ENCODE data around the gene SVBP.
A peak's percentile ranks its signal among the peaks of the same experiment; 100 is the strongest.

SVBP gene

GRCh38 chr1:42784547-42784945 lies 32.7 kb downstream of the SVBP start:
- no peaks in the 10 kb centered on the region for H3K27me3 ChIP-seq (ENCODE audit: control insufficient read depth in 2 of 2, insufficient read depth in 2 of 2, low read length in 2 of 2)
- no peak overlapping the region for H3K9ac ChIP-seq (ENCODE audit: low read depth in 1 of 2, low read length in 2 of 2)
- H3K4me3 ChIP-seq (ENCODE audit: low read length in 2 of 2), result no peak overlapping the region
- H3K27ac ChIP-seq (ENCODE audit: low read depth in 2 of 2, low read length in 2 of 2), result no peak overlapping the region
- peaks cover 0 to 6% of the 10 kb centered on the region in 2 donors for H3K4me1 ChIP-seq (ENCODE audit: control insufficient read depth in 2 of 2, insufficient read depth in 2 of 2, low read length in 2 of 2)
- no peaks in the 10 kb centered on the region for H3K9me3 ChIP-seq (ENCODE audit: control insufficient read depth in 2 of 2, low read length in 2 of 2)
- H3K36me3 ChIP-seq (ENCODE audit: control insufficient read depth in 2 of 2, insufficient read depth in 2 of 2, low read length in 2 of 2), result peaks cover 0 to 8% of the 10 kb centered on the region in 2 donors

DNA sequence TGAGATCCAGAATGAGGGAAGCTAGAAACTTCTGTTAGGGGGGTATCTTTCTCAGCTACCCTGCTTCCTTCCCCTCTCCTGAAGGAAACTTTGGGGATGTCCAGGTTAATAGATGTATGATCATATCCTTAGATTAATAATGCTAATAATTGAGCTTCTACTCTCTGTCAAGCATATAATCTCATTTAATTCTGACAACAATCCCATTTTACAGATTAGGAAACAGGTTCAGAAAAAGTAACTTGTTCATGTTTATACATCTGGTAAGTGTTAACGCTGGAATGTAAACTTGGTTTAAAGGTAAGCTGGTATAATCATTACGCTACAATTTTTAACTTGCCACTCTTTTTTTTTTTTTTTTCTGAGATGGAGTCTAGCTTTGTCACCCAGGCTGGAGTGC lies 34.1 kb downstream of the SVBP start:
- H3K9me3 ChIP-seq (ENCODE audit: control insufficient read depth in 2 of 2, low read length in 2 of 2), result no peaks in the 10 kb centered on the region
- H3K4me1 ChIP-seq (ENCODE audit: control insufficient read depth in 2 of 2, insufficient read depth in 2 of 2, low read length in 2 of 2), result peaks cover 0 to 6% of the 10 kb centered on the region in 2 donors
- H3K4me3 ChIP-seq (ENCODE audit: low read length in 2 of 2), result no peak overlapping the region
- peaks cover 0 to 8% of the 10 kb centered on the region in 2 donors for H3K36me3 ChIP-seq (ENCODE audit: control insufficient read depth in 2 of 2, insufficient read depth in 2 of 2, low read length in 2 of 2)
- no peak overlapping the region for H3K9ac ChIP-seq (ENCODE audit: low read depth in 1 of 2, low read length in 2 of 2)
- no peak overlapping the region for H3K27ac ChIP-seq (ENCODE audit: low read depth in 2 of 2, low read length in 2 of 2)
- no peaks in the 10 kb centered on the region for H3K27me3 ChIP-seq (ENCODE audit: control insufficient read depth in 2 of 2, insufficient read depth in 2 of 2, low read length in 2 of 2)

- Histone ChIP-seq H3K27ac (ENCODE audit: low read depth in 2 of 2, low read length in 2 of 2) (no peak overlapping the region), H3K4me3 (ENCODE audit: low read length in 2 of 2) (no peak overlapping the region), H3K36me3 (ENCODE audit: control insufficient read depth in 2 of 2, insufficient read depth in 2 of 2, low read length in 2 of 2) (peaks cover 15 to 27% of the 10 kb centered on the region in 2 donors), H3K9me3 (ENCODE audit: control insufficient read depth in 2 of 2, low read length in 2 of 2) (no peaks in the 10 kb centered on the region), H3K9ac (ENCODE audit: low read depth in 1 of 2, low read length in 2 of 2) (no peak overlapping the region), H3K27me3 (ENCODE audit: control insufficient read depth in 2 of 2, insufficient read depth in 2 of 2, low read length in 2 of 2) (no peaks in the 10 kb centered on the region), H3K4me1 (ENCODE audit: control insufficient read depth in 2 of 2, insufficient read depth in 2 of 2, low read length in 2 of 2) (peaks cover 0 to 2% of the 10 kb centered on the region in 2 donors)
These were observed 37.0 kb downstream of the SVBP start for GRCh38 chr1:42780176-42780575.

- Histone ChIP-seq H3K27ac (ENCODE audit: low read depth in 2 of 2, low read length in 2 of 2) (no peak overlapping the region), H3K27me3 (ENCODE audit: control insufficient read depth in 2 of 2, insufficient read depth in 2 of 2, low read length in 2 of 2) (no peaks in the 10 kb centered on the region), H3K4me3 (ENCODE audit: low read length in 2 of 2) (no peak overlapping the region), H3K9ac (ENCODE audit: low read depth in 1 of 2, low read length in 2 of 2) (no peak overlapping the region), H3K4me1 (ENCODE audit: control insufficient read depth in 2 of 2, insufficient read depth in 2 of 2, low read length in 2 of 2) (no peaks in the 10 kb centered on the region), H3K9me3 (ENCODE audit: control insufficient read depth in 2 of 2, low read length in 2 of 2) (no peaks in the 10 kb centered on the region), H3K36me3 (ENCODE audit: control insufficient read depth in 2 of 2, insufficient read depth in 2 of 2, low read length in 2 of 2) (peaks cover 19 to 32% of the 10 kb centered on the region in 2 donors)
These were observed 37.5 kb downstream of the SVBP start for GRCh38 chr1:42779725-42780124.

- H3K9me3 ChIP-seq (ENCODE audit: control insufficient read depth in 2 of 2, low read length in 2 of 2), result no peaks in the 10 kb centered on the region
- H3K4me3 ChIP-seq (ENCODE audit: low read length in 2 of 2), result no peak overlapping the region
- peaks cover 29 to 40% of the 10 kb centered on the region in 2 donors for H3K36me3 ChIP-seq (ENCODE audit: control insufficient read depth in 2 of 2, insufficient read depth in 2 of 2, low read length in 2 of 2)
- H3K9ac ChIP-seq (ENCODE audit: low read depth in 1 of 2, low read length in 2 of 2), result no peak overlapping the region
- no peaks in the 10 kb centered on the region for H3K4me1 ChIP-seq (ENCODE audit: control insufficient read depth in 2 of 2, insufficient read depth in 2 of 2, low read length in 2 of 2)
- no peaks in the 10 kb centered on the region for H3K27me3 ChIP-seq (ENCODE audit: control insufficient read depth in 2 of 2, insufficient read depth in 2 of 2, low read length in 2 of 2)
- no peak overlapping the region for H3K27ac ChIP-seq (ENCODE audit: low read depth in 2 of 2, low read length in 2 of 2)
These were observed 39.3 kb downstream of the SVBP start for GRCh38 chr1:42777852-42778251.

GRCh38 chr1:42776502-42776901 lies 40.7 kb downstream of the SVBP start:
- H3K27me3 ChIP-seq (ENCODE audit: control insufficient read depth in 2 of 2, insufficient read depth in 2 of 2, low read length in 2 of 2), result no peaks in the 10 kb centered on the region
- H3K36me3 ChIP-seq (ENCODE audit: control insufficient read depth in 2 of 2, insufficient read depth in 2 of 2, low read length in 2 of 2), result peaks cover 29 to 40% of the 10 kb centered on the region in 2 donors
- no peaks in the 10 kb centered on the region for H3K4me1 ChIP-seq (ENCODE audit: control insufficient read depth in 2 of 2, insufficient read depth in 2 of 2, low read length in 2 of 2)
- no peak overlapping the region for H3K4me3 ChIP-seq (ENCODE audit: low read length in 2 of 2)
- no peak overlapping the region for H3K27ac ChIP-seq (ENCODE audit: low read depth in 2 of 2, low read length in 2 of 2)
- no peaks in the 10 kb centered on the region for H3K9me3 ChIP-seq (ENCODE audit: control insufficient read depth in 2 of 2, low read length in 2 of 2)
- H3K9ac ChIP-seq (ENCODE audit: low read depth in 1 of 2, low read length in 2 of 2), result no peak overlapping the region

DNA sequence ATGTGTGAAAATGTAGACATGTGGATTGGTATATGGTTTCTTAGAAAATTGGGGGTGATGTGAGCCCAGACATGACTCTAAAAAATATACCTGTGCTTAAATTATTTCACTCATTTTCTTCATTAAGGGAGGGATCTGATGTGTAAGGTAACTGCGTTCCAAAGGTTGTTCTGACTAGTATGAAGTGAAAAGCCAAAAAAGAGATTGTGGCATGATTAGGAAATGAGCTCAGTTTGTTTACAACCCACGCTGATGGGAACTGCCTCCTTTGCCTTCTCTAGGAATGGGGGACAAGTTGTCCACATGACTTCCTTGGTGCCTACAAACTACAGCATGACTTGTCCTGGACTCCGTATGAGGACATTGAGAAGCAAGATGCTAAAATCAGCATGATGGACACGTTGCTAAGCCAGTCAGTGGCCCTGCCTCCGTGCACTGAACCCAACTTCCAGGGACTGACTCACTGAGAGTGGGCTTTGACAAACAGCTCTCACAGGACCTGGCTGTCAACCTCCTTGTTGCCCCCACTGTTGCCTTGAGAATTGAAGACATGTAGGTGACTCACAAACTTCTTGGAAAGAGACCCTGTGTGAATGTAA lies 42.2 kb downstream of the SVBP start:
- Histone ChIP-seq H3K4me1 (ENCODE audit: control insufficient read depth in 2 of 2, insufficient read depth in 2 of 2, low read length in 2 of 2) (no peaks in the 10 kb centered on the region), H3K27ac (ENCODE audit: low read depth in 2 of 2, low read length in 2 of 2) (no peak overlapping the region), H3K9me3 (ENCODE audit: control insufficient read depth in 2 of 2, low read length in 2 of 2) (no peaks in the 10 kb centered on the region), H3K9ac (ENCODE audit: low read depth in 1 of 2, low read length in 2 of 2) (no peak overlapping the region), H3K36me3 (ENCODE audit: control insufficient read depth in 2 of 2, insufficient read depth in 2 of 2, low read length in 2 of 2) (peaks cover 29 to 32% of the 10 kb centered on the region in 2 donors), H3K27me3 (ENCODE audit: control insufficient read depth in 2 of 2, insufficient read depth in 2 of 2, low read length in 2 of 2) (no peaks in the 10 kb centered on the region), H3K4me3 (ENCODE audit: low read length in 2 of 2) (no peak overlapping the region)

DNA sequence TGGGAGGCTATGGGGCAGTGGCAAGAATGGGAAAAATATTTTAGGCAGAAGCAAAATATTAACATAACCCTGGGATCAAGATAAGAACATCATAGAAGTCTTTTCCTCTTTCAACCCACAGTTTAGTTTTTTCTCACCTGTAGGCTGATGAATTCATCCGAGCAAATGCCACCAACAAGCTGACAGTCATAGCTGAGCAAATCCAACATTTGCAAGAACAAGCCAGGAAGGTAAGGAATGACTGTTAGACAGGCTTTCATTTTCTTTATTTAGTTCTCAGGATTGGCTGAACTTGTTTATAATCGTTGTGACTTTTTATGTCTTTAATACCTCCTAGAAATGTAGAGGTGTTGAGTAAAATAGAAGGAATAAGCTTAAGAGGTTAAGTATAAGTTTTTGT lies 43.8 kb downstream of the SVBP start:
- Histone ChIP-seq H3K4me1 (ENCODE audit: control insufficient read depth in 2 of 2, insufficient read depth in 2 of 2, low read length in 2 of 2) (no peaks in the 10 kb centered on the region), H3K4me3 (ENCODE audit: low read length in 2 of 2) (no peak overlapping the region), H3K9me3 (ENCODE audit: control insufficient read depth in 2 of 2, low read length in 2 of 2) (no peaks in the 10 kb centered on the region), H3K36me3 (ENCODE audit: control insufficient read depth in 2 of 2, insufficient read depth in 2 of 2, low read length in 2 of 2) (peaks cover 29 to 32% of the 10 kb centered on the region in 2 donors), H3K9ac (ENCODE audit: low read depth in 1 of 2, low read length in 2 of 2) (no peak overlapping the region), H3K27me3 (ENCODE audit: control insufficient read depth in 2 of 2, insufficient read depth in 2 of 2, low read length in 2 of 2) (no peaks in the 10 kb centered on the region), H3K27ac (ENCODE audit: low read depth in 2 of 2, low read length in 2 of 2) (no peak overlapping the region)

GRCh38 chr1:42769811-42770210 lies 47.4 kb downstream of the SVBP start:
- Histone ChIP-seq H3K36me3 (ENCODE audit: control insufficient read depth in 2 of 2, insufficient read depth in 2 of 2, low read length in 2 of 2) (peaks cover 9 to 11% of the 10 kb centered on the region in 2 donors), H3K27me3 (ENCODE audit: control insufficient read depth in 2 of 2, insufficient read depth in 2 of 2, low read length in 2 of 2) (no peaks in the 10 kb centered on the region), H3K4me3 (ENCODE audit: low read length in 2 of 2) (no peak overlapping the region), H3K27ac (ENCODE audit: low read depth in 2 of 2, low read length in 2 of 2) (no peak overlapping the region), H3K9me3 (ENCODE audit: control insufficient read depth in 2 of 2, low read length in 2 of 2) (no peaks in the 10 kb centered on the region), H3K9ac (ENCODE audit: low read depth in 1 of 2, low read length in 2 of 2) (no peak overlapping the region), H3K4me1 (ENCODE audit: control insufficient read depth in 2 of 2, insufficient read depth in 2 of 2, low read length in 2 of 2) (peaks cover 5 to 17% of the 10 kb centered on the region in 2 donors)

- Histone ChIP-seq H3K4me1 (ENCODE audit: control insufficient read depth in 2 of 2, insufficient read depth in 2 of 2, low read length in 2 of 2) (peaks cover 5 to 17% of the 10 kb centered on the region in 2 donors), H3K27me3 (ENCODE audit: control insufficient read depth in 2 of 2, insufficient read depth in 2 of 2, low read length in 2 of 2) (no peaks in the 10 kb centered on the region), H3K9ac (ENCODE audit: low read depth in 1 of 2, low read length in 2 of 2) (peak overlapping the region; percentile 90 to 93), H3K36me3 (ENCODE audit: control insufficient read depth in 2 of 2, insufficient read depth in 2 of 2, low read length in 2 of 2) (peaks cover under 1 to 2% of the 10 kb centered on the region in 2 donors), H3K9me3 (ENCODE audit: control insufficient read depth in 2 of 2, low read length in 2 of 2) (no peaks in the 10 kb centered on the region), H3K27ac (ENCODE audit: low read depth in 2 of 2, low read length in 2 of 2) (no peak overlapping the region), H3K4me3 (ENCODE audit: low read length in 2 of 2) (peak overlapping the region; percentile 86 to 99)
These were observed 49.0 kb downstream of the SVBP start for GRCh38 chr1:42768172-42768571.
